ENCODE measurements around the gene PRKRIP1. TPM values are rescaled to one million over a fixed set of nuclear protein-coding genes. Genes with fewer than 3 reads are reported as not detected.
"Not testable (repeated sequence)": the region's sequence is repeated elsewhere in the genome, so short reads cannot be mapped to it uniquely, and the experiment has no call there.

Gene PRKRIP1, protein sequence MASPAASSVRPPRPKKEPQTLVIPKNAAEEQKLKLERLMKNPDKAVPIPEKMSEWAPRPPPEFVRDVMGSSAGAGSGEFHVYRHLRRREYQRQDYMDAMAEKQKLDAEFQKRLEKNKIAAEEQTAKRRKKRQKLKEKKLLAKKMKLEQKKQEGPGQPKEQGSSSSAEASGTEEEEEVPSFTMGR
- total RNA-seq (10 to 100 TPM; 37.1 to 56.2 (median 48.3) TPM), total RNA-seq (24.9 to 65.0 (median 48.7) reads per million in 29 experiments)
- total RNA-seq (2013) = 36.2 TPM

DNA sequence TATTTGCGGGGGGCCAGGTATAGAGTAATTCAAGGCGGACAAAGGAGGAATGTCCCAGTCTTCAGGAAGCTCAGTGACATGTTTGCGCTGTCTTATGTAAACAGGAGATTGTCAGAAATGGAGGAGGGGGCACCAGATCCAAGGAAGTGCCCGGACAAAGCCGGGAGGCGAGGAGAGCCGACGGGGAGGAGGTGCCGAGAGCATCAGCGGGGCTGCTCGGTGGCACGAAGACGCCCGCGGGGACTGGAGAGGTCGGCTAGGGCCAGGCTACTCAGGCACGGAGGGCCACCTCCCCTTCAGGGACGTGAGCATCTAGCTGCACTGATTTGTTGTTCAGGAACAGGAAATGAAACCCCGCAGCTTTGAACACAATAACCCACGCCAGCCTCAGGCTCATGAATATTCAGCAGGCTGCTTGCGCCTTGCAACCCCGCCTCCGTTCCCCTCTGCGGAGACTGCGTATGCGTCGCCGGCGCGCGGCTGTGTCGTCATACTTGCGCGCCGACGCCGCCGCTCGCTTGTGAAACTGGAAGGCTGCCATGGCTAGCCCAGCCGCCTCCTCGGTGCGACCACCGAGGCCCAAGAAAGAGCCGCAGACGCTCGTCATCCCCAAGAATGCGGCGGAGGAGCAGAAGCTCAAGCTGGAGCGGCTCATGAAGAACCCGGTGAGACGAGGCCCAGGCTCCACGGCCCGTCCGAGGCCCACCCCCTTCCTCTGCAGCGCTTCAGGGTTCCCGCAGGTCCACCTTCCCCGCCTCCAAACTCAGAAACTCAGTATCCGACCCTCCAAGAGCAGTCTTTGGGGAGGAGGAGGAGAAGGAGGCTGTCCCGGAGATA is at the start of gene PRKRIP1:
TSS of gene PRKRIP1 (plus strand) at position 491 of the 837 bp plus-strand sequence. CDS start at position 540, 49 bp downstream.
- peak; percentile 96 to 98 (median 97) for ATAC-seq (replicated peaks in 1 of 4)
- peak; percentile 62 to 95 (median 85) for DNase-seq
- peak within 1 kb of the TSS; percentile 96 to 97 for H3K27ac Mint-ChIP-seq
- Histone ChIP-seq H3K27me3 (replicated peaks in 1 of 2; ENCODE audit: control insufficient read depth in 2 of 2, extremely low read depth in 1 of 2, insufficient read depth in 2 of 2, low read length in 1 of 2) (no peaks in the 10 kb centered on the region), H3K36me3 (ENCODE audit: control insufficient read depth in 2 of 2, extremely low read depth in 1 of 2, insufficient read depth in 1 of 2, low read length in 1 of 2) (peaks cover 8 to 20% of the 10 kb centered on the region in 2 donors), H3K4me1 (ENCODE audit: control insufficient read depth in 1 of 2, extremely low read depth in 1 of 2, insufficient read depth in 2 of 2, low read length in 2 of 2) (peaks cover 11 to 23% of the 10 kb centered on the region in 2 experiments), H3K9me3 (no peaks in the 10 kb centered on the region), H3K27ac (ENCODE audit: low read length) (peak within 1 kb of the TSS; percentile 73), H3K4me3 (ENCODE audit: control insufficient read depth in 1 of 2, extremely low read depth in 1 of 2, low read length in 1 of 2) (peak within 1 kb of the TSS; percentile 89 to 99)
- CTCF ChIA-PET = interaction anchor here (0.6 to 1.3 kb wide), 6 partner anchors 16 to 362 kb away, joined by 3 to 5 read pairs (median 4); no protein-coding TSS in a partner anchor
- WGBS (ENCODE audit: insufficient coverage) = 1% methylated on average over 47 of the region's 59 CpGs
- H3K36me3 Mint-ChIP-seq = peaks cover 13% of the 10 kb centered on the region
- H3K4me1 Mint-ChIP-seq = peaks cover 22 to 25% (median 24%) of the 10 kb centered on the region in 3 donors
- H3K9me3 Mint-ChIP-seq = no peaks in the 10 kb centered on the region
- H3K27me3 Mint-ChIP-seq = no peaks in the 10 kb centered on the region
- POLR2A ChIA-PET = interaction anchor here (1.0 to 1.1 kb wide), 3 partner anchors 30 to 36 kb away, joined by 3 to 4 read pairs (median 3); no protein-coding TSS in a partner anchor
- peak within 1 kb of the TSS; percentile 90 to 93 (median 91) for H3K4me3 Mint-ChIP-seq

DNA sequence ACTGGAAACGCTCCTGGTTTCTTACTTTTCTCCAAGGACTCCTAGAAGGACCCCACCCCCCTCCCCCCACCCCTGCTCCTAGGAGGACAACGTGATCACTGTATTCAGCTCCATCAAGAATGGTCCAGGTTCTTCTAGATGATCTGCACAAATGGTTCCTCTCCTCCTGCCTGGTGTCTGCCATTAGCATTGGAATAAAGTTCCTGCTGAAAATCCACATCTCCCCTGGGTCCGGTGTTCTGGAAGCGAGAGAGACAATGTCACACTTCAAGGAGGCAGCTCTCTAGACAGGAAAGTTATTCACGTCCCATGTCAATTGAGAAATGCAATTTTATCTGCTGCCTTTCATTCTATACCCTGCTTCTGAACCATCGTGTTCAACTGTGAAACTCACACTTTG is 49.2 kb upstream of the PRKRIP1 start:
- DNase-seq; H3K4me1 ChIP-seq (ENCODE audit: control insufficient read depth in 1 of 2, extremely low read depth in 1 of 2, insufficient read depth in 2 of 2, low read length in 2 of 2); H3K27ac ChIP-seq (ENCODE audit: low read length); H3K9me3 Mint-ChIP-seq; POLR2A ChIA-PET; H3K27me3 ChIP-seq (replicated peaks in 1 of 2; ENCODE audit: control insufficient read depth in 2 of 2, extremely low read depth in 1 of 2, insufficient read depth in 2 of 2, low read length in 1 of 2); H3K9me3 ChIP-seq; H3K36me3 ChIP-seq (ENCODE audit: control insufficient read depth in 2 of 2, extremely low read depth in 1 of 2, insufficient read depth in 1 of 2, low read length in 1 of 2); H3K36me3 Mint-ChIP-seq; H3K27ac Mint-ChIP-seq; H3K4me3 Mint-ChIP-seq; CTCF ChIA-PET; H3K4me1 Mint-ChIP-seq; H3K4me3 ChIP-seq (ENCODE audit: control insufficient read depth in 1 of 2, extremely low read depth in 1 of 2, low read length in 1 of 2); ATAC-seq (replicated peaks in 1 of 4); H3K27me3 Mint-ChIP-seq: not testable (repeated sequence)
- no CpG with 5 or more reads among the region's 6 CpGs for WGBS (ENCODE audit: insufficient coverage)

DNA sequence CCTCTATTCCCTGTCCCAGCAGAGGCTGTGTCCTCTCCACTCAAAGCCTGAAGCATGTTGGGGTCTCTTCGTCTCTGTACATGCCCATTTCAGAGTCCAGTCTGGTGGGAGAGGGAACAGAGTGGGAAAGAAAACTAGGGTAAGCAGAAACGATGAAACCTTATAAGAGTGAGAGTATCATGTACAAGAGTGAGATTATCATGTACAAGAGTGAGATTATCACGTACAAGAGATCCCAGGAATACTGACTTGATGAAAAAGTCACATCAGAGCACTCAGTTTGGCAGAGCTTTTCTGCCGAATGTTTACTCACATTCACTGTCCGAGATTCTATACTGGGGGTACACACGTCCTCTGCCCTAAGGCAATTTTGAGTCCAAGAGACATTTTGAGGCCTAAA is 39.8 kb upstream of the PRKRIP1 start, which contains the start of gene SPDYE6:
TSS of gene SPDYE6 (minus strand) at position 101 of the 400 bp plus-strand sequence. CDS start 421 bp downstream, outside the sequence.
- H3K27ac ChIP-seq (ENCODE audit: low read length); H3K4me1 Mint-ChIP-seq; DNase-seq; H3K4me3 Mint-ChIP-seq; H3K27me3 Mint-ChIP-seq; H3K9me3 Mint-ChIP-seq; H3K4me1 ChIP-seq (ENCODE audit: control insufficient read depth in 1 of 2, extremely low read depth in 1 of 2, insufficient read depth in 2 of 2, low read length in 2 of 2); H3K9me3 ChIP-seq; CTCF ChIA-PET; H3K4me3 ChIP-seq (ENCODE audit: control insufficient read depth in 1 of 2, extremely low read depth in 1 of 2, low read length in 1 of 2); POLR2A ChIA-PET; ATAC-seq (replicated peaks in 1 of 4); H3K27ac Mint-ChIP-seq; H3K36me3 ChIP-seq (ENCODE audit: control insufficient read depth in 2 of 2, extremely low read depth in 1 of 2, insufficient read depth in 1 of 2, low read length in 1 of 2); H3K36me3 Mint-ChIP-seq; H3K27me3 ChIP-seq (replicated peaks in 1 of 2; ENCODE audit: control insufficient read depth in 2 of 2, extremely low read depth in 1 of 2, insufficient read depth in 2 of 2, low read length in 1 of 2): not testable (repeated sequence)
- WGBS (ENCODE audit: insufficient coverage) = no CpG with 5 or more reads among the region's 6 CpGs

DNA sequence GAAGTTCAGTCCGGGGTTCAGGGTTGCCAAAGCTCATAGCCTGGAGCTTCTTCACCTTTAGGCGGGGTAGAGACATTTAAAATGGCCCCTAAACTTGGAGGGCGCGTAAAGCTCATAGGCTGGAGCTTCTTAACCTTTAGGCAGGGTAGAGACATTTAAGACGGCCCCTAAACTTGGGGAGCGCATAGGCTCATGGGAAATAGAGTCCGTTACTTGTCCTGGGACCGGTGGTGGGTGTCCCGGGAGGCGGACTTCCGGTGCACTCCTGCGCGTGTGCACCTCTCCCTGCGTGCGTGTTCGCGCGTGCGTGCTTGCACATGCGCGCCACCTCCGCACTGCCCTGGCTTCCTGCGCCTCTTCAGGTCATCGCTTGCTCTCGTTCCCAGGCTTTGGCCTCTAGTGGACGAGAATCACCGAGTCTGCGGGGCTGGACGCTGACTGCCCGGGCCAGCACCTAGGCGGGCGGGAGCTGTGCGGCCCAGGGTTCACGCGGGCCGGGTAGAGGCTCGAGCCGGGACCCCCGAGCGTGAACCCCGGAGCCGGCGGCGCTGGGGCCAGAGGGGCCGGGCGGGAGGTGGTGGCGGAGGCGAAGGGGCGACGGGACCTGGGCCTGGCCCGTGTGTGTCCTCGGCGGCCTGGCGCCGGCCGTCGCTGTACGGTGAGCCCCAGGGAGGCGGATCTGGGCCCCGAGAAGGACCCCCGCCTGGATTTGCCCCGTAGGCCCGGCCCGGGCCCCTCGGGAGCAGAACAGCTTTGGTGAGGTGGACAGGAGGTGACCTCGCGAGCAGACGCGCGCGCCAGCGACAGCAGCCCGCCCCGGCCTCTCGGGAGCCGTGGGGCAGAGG is 32.4 kb upstream of the PRKRIP1 start:
- peaks cover 13% of the 10 kb centered on the region for H3K36me3 Mint-ChIP-seq
- H3K9me3 Mint-ChIP-seq; H3K9me3 ChIP-seq; H3K4me1 ChIP-seq (ENCODE audit: control insufficient read depth in 1 of 2, extremely low read depth in 1 of 2, insufficient read depth in 2 of 2, low read length in 2 of 2); H3K27me3 ChIP-seq (replicated peaks in 1 of 2; ENCODE audit: control insufficient read depth in 2 of 2, extremely low read depth in 1 of 2, insufficient read depth in 2 of 2, low read length in 1 of 2); H3K36me3 ChIP-seq (ENCODE audit: control insufficient read depth in 2 of 2, extremely low read depth in 1 of 2, insufficient read depth in 1 of 2, low read length in 1 of 2); H3K27me3 Mint-ChIP-seq: not testable (repeated sequence)
- H3K4me1 Mint-ChIP-seq = peaks cover 24 to 28% (median 25%) of the 10 kb centered on the region in 3 donors
- H3K4me3 Mint-ChIP-seq = peak overlapping the region; percentile 86 to 90 (median 90)
- Histone ChIP-seq H3K4me3 (ENCODE audit: control insufficient read depth in 1 of 2, extremely low read depth in 1 of 2, low read length in 1 of 2) (peak overlapping the region; percentile 62 to 63), H3K27ac (ENCODE audit: low read length) (peak overlapping the region; percentile 12)
- peak; percentile 77 to 98 (median 93) for DNase-seq
- CTCF ChIA-PET = interaction anchor here in 1 of 2 donors (0.7 to 1.4 kb wide), 6 partner anchors 25 to 711 kb away, joined by 3 to 5 read pairs (median 3); partner anchors contain the start of genes ARMC10, FBXL13 and PRKRIP1
- peak; percentile 99 for ATAC-seq (replicated peaks in 1 of 4)
- WGBS (ENCODE audit: insufficient coverage) = under 1% methylated on average over 65 of the region's 76 CpGs
- POLR2A ChIA-PET = interaction anchor here in 1 of 2 donors (0.6 to 1.0 kb wide), 2 partner anchors 22 to 32 kb away, joined by 3 to 4 read pairs; partner anchors contain the start of gene PRKRIP1
- H3K27ac Mint-ChIP-seq = peak overlapping the region; percentile 61 to 83

DNA sequence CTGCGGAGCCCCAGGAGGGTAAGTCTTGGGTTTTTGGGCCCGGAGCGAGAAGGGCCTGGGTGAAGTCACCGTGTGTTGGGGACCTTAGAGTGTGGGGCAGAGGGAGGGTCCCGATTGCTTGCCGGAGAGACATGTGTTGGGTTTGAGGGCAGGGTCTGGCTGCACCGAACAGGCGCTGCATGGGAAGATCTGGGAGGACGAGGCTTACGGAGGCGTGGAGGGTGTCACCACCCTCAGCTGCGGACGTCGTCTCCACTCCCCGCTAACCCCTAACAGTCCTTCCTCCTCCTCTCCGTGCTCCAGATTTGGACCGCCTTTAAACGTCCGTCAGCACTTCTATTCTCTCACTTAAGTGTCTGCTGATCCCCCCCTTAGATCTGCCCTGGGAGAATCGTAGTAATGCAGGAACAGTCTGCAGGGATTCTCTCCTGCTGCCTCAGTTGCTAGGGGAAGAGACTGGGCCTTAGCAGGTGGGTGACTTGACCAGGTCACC is 31.7 kb upstream of the PRKRIP1 start:
- H3K27me3 Mint-ChIP-seq; H3K9me3 Mint-ChIP-seq; H3K27me3 ChIP-seq (replicated peaks in 1 of 2; ENCODE audit: control insufficient read depth in 2 of 2, extremely low read depth in 1 of 2, insufficient read depth in 2 of 2, low read length in 1 of 2); POLR2A ChIA-PET; H3K4me1 ChIP-seq (ENCODE audit: control insufficient read depth in 1 of 2, extremely low read depth in 1 of 2, insufficient read depth in 2 of 2, low read length in 2 of 2); H3K36me3 ChIP-seq (ENCODE audit: control insufficient read depth in 2 of 2, extremely low read depth in 1 of 2, insufficient read depth in 1 of 2, low read length in 1 of 2); H3K9me3 ChIP-seq; ATAC-seq (replicated peaks in 1 of 4); H3K27ac ChIP-seq (ENCODE audit: low read length): not testable (repeated sequence)
- Mint-ChIP-seq H3K4me1 (peaks cover 24 to 28% (median 25%) of the 10 kb centered on the region in 3 donors), H3K4me3 (peak overlapping the region; percentile 86 to 90 (median 90)), H3K36me3 (peaks cover 13% of the 10 kb centered on the region), H3K27ac (peak overlapping the region in 1 of 2 donors; percentile 84)
- DNase-seq = peak in 4 of 35 experiments; percentile 1 to 8 (median 2)
- CTCF ChIA-PET = interaction anchor here (0.6 to 1.4 kb wide), 2 partner anchors 28 to 88 kb away, joined by 3 to 4 read pairs; no protein-coding TSS in a partner anchor
- no CpG with 5 or more reads among the region's 20 CpGs for WGBS (ENCODE audit: insufficient coverage)
- H3K4me3 ChIP-seq (ENCODE audit: control insufficient read depth in 1 of 2, extremely low read depth in 1 of 2, low read length in 1 of 2) = peak overlapping the region; percentile 62 to 63
